ENCODE results near the gene CUEDC1.

GRCh38 chr17:57894848-57895247 lies 60.4 kb downstream of the CUEDC1 start:
- TF ChIP-seq CTCF (IDR thresholded peaks at IDR 0.05) (no peak), POLR2A (IDR thresholded peaks at IDR 0.05) (no peak)
